Measurements from ENCODE around the gene NOL12.
"Not testable (repeated sequence)": the region's sequence is repeated elsewhere in the genome, so short reads cannot be mapped to it uniquely, and the experiment has no call there.

Gene NOL12

DNA sequence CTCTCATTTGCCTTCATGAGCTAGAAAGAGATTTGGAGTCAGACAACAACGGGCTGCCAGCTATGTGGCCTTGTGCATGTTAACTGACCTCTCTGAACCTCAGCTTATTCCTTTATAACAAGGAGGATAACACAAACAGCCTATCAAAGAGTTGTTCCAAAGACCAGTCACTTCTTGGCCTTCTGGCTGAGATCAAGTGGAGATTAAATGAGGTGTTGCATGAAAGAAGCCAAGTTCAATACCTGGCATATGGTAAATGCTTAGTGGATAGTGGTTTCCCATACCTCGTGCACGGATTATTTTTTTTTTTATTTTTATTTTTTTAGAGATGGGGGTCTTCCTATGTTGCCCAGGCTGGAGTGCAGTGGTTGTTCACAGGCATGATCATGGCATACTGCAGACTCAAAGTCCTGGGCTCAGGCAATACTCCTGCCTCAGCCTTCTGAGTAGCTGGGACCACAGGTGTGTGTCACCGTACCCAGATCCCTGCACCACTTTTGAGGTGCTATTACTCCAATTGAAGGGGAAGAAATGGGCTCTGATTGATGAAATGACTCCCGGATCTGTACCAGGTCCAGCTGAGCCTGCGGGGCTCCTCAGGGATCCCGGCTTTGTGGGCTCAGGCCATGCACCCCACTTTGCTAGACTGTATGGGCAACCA lies 5.8 kb upstream of the NOL12 start:
- Mint-ChIP-seq H3K36me3 (peaks cover 6 to 10% of the 10 kb centered on the region in 2 donors), H3K27ac (no peak overlapping the region), H3K27me3 (no peaks in the 10 kb centered on the region), H3K4me3 (no peak overlapping the region), H3K9me3 (no peaks in the 10 kb centered on the region), H3K4me1 (peaks cover 28 to 49% of the 10 kb centered on the region in 2 donors)
- no peak for DNase-seq
- no peak for ATAC-seq (replicated peaks)

DNA sequence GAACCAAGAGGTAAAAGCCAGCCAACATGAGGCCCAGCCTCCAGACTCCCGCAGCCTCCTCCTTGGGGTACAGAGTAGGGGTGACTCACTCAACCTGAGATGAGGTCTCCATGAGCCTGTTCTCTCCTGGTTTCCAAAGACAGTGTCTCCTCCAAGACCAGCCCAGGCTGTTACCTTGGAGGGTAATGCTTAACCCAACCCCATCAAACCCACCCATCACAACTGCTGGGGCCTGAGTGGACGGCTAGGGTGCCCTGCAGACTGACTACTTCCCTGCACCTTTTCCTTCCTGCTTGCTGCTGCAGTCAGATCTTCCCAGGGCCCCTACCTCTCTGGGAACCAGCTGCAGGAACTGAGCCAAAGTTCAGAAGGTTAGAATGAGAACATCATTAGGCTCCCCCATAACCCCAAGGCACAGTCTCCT lies 5.1 kb upstream of the NOL12 start:
- H3K4me1 Mint-ChIP-seq = peaks cover 22 to 42% of the 10 kb centered on the region in 2 donors
- no peak overlapping the region for H3K4me3 Mint-ChIP-seq
- ATAC-seq (replicated peaks) (no peak), DNase-seq (no peak)
- no peaks in the 10 kb centered on the region for H3K9me3 Mint-ChIP-seq
- peaks cover 6 to 10% of the 10 kb centered on the region in 2 donors for H3K36me3 Mint-ChIP-seq
- H3K27ac Mint-ChIP-seq = peak overlapping the region; percentile 32
- H3K27me3 Mint-ChIP-seq = no peaks in the 10 kb centered on the region

DNA sequence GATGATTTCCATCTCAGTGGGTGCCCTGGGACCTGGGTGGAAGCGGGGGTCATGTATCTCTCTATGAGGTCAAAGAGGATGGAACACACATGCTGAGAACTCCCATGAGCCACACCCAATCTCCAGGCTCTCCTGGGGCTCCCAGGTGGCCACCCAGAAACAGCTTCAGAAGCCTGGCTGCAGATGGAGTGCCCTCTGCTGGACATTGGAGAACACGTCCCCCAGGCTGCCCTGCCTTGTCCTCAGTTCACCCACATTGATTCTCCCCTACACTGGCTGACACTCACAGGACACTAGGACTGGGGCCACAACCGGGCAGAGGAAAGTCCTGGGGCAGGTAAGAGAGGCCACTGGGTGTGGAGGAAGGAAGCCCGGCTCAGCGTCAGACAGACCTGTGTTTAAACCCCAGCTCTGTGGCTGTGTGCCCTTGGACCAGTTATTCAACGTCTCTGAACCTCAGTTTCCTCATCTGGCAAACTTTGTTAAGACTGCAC lies 4.5 kb upstream of the NOL12 start:
- peak; percentile 37 to 41 for ATAC-seq (replicated peaks)
- Mint-ChIP-seq H3K27me3 (no peaks in the 10 kb centered on the region), H3K27ac (peak overlapping the region; percentile 32), H3K4me3 (no peak overlapping the region), H3K36me3 (peaks cover 6 to 11% of the 10 kb centered on the region in 2 donors), H3K4me1 (peaks cover 21 to 37% of the 10 kb centered on the region in 2 donors), H3K9me3 (no peaks in the 10 kb centered on the region)
- peak; percentile 64 for DNase-seq

DNA sequence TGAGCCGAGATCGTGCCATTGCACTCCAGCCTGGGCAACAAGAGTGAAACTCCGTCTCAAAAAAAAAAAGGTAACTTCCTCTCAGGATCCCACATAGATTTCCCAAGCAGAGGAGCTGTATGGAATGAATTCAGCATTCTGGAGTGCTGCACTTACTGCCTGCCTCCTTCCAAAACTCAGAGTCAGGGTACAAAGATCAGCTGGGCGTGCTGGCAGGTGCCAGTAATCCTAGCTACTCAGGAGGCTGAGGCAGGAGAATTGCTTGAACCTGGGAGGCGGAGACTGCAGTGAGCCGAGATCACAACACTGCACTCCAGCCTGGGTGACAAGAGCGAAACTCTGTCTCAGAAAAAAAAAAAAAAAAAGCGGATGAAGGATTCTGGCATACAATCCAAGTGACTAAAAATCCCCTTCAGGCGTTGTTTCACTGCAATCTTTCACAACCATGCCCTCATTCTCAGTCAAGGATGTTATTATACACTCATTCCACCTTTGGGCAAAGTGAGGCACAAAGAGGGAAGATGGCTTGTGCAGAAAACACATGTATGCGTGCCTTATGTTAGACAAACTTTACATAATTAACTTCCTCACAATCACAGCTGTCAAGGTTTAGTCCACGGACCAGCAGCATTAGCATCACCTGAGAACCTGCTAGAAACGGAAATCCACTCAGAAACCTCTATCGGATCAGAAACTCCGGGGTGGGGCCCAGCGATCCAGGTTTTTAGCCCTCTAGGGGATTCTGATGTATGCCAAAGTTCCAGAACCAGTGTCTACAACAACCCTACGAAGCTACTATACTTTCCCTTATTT lies 1.1 kb upstream of the NOL12 start:
- no peaks in the 10 kb centered on the region for H3K27me3 Mint-ChIP-seq
- H3K36me3 Mint-ChIP-seq = peaks cover 10 to 18% of the 10 kb centered on the region in 2 donors
- H3K4me1 Mint-ChIP-seq = peaks cover 20 to 27% of the 10 kb centered on the region in 2 donors
- no peak for DNase-seq
- no peak for ATAC-seq (replicated peaks)
- no peaks in the 10 kb centered on the region for H3K9me3 Mint-ChIP-seq
- no peak overlapping the region for H3K4me3 Mint-ChIP-seq
- peak overlapping the region; percentile 99 for H3K27ac Mint-ChIP-seq

DNA sequence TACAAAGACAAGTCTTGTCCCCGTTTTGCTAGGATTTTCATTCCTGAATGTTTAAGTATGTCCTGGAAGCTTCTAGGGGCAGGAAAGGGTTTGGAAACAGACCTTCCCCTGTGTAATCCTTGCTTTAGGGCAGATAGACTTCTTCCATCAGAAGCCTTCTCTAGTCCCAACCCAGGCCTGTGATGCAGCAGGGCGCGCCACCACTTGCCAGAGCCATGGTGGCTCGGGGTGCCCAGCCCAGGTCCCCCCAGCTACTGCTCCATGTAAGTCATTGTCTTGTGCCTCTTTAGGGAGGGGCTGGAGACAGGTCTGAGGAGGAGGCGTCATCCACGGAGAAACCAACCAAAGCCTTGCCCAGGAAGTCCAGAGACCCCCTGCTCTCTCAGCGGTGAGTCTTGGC lies 4.3 kb downstream of the NOL12 start:
- Mint-ChIP-seq H3K27me3 (no peaks in the 10 kb centered on the region), H3K27ac (no peak overlapping the region)

DNA sequence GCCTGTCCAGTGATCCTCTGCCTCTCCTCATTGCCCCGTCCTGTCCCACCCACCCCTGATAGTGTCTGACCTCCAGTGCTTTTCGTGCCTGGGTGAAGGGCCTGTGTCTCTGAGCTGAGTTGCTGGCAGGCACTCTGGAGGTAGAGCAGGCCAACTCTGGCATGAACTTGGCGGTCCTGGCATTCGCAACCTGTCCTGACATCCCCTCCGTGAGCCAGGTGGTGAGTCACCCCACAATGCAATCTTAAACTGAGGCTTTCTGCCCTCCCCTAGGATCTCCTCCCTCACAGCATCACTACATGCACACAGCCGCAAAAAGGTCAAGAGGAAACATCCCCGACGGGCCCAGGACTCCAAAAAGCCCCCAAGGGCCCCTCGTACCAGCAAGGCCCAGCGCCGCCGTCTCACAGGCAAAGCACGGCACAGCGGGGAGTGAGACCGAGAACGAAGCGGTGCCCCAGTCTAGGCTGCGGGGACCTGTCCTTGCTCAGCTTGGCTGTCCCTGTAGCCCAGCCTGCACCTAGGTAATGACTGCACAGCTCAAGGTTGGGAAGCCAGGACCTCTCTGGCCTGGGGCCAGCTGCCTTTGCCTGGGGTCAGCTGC lies 4.9 kb downstream of the NOL12 start:
- DNase-seq = no peak
- H3K9me3 Mint-ChIP-seq = no peaks in the 10 kb centered on the region
- no peak overlapping the region for H3K4me3 Mint-ChIP-seq
- no peaks in the 10 kb centered on the region for H3K27me3 Mint-ChIP-seq
- peaks cover 38 to 62% of the 10 kb centered on the region in 2 donors for H3K36me3 Mint-ChIP-seq
- H3K4me1 Mint-ChIP-seq = peaks cover 15 to 21% of the 10 kb centered on the region in 2 donors
- no peak for ATAC-seq (replicated peaks)
- H3K27ac Mint-ChIP-seq = no peak overlapping the region

More for the DNA sequence above, 4.3 kb downstream of the NOL12 start:
- DNase-seq (no peak), ATAC-seq (replicated peaks) (no peak)
- Mint-ChIP-seq H3K36me3 (peaks cover 35 to 56% of the 10 kb centered on the region in 2 donors), H3K4me1 (peaks cover 13 to 15% of the 10 kb centered on the region in 2 donors), H3K4me3 (no peak overlapping the region), H3K9me3 (no peaks in the 10 kb centered on the region)

DNA sequence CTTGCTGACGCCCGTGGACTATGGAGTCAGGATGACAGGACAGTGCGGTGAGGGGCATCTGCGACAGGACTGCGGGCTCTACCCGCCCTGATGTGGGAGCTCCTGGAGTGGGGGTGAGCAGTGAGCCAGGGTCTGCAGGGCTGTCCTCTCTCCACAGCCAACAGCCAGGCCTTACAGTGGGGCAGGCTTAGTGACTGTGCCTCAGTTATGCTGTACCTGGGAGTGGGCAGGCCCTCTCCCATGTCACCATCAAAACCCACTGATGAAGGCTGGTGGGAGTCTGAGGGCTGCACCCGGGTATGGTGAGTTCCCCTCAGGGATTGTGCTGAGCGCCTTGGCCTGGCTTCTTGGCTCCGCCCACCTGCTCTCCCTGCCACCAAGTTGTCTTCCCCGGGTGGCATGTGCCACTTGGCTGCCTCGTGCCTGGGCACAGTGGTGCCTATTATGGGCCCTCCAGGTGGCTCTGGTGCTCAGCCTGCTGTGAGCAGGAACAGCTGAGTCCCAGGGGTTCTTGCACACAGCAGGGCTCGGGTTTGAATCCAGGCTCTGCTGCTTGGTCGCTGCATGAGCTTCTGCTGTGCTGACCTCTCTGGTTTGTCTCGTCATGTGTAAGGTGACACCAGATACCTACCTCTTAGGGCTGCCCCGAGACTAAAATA lies 6.6 kb downstream of the NOL12 start:
- Mint-ChIP-seq H3K9me3 (no peaks in the 10 kb centered on the region), H3K27me3 (no peaks in the 10 kb centered on the region), H3K36me3 (peaks cover 44 to 62% of the 10 kb centered on the region in 2 donors), H3K4me1 (peaks cover 18 to 29% of the 10 kb centered on the region in 2 donors), H3K27ac (peak overlapping the region; percentile 42), H3K4me3 (no peak overlapping the region)
- ATAC-seq (replicated peaks) (no peak), DNase-seq (no peak)

DNA sequence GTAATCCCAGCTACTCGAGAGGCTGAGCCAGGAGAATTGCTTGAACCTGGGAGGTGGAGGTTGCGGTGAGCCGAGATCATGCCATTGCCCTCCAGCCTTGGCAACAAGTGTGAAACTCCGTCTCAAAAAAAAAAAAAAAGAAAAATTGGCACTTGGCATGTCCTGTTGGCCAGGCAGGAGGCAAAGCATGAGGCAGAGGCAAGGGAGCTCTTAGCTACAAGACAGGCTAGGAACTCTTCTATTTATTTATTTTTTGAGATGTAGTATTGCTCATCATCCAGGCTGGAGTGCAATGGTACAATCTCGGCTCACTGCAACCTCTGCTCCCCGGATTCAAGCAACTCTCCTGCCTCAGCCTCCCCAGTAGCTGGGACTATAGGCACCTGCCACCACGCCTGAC lies 8.0 kb downstream of the NOL12 start:
- H3K27me3 Mint-ChIP-seq; H3K4me3 Mint-ChIP-seq; DNase-seq; ATAC-seq (replicated peaks); H3K27ac Mint-ChIP-seq; H3K9me3 Mint-ChIP-seq: not testable (repeated sequence)
- peaks cover 35 to 53% of the 10 kb centered on the region in 2 donors for H3K36me3 Mint-ChIP-seq
- peaks cover 12 to 20% of the 10 kb centered on the region in 2 donors for H3K4me1 Mint-ChIP-seq

DNA sequence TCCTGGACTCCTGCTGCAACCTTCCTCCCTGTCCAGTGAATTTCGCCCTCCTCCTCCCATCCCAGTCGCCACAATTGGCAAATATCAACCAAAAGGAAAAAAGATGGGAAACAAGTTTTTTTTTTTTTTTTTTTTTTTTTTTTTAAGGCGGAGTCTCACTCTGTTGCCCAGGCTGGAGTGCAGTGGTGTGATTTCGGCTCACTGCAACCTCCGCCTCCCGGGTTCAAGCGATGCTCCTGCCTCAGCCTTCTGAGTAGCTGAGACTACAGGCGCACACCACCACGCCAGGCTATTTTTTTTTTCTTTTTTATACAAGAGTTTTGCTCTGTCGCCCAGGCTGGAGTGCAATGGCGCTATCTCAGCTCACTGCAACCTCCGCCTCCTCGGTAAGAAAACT lies 10.1 kb downstream of the NOL12 start:
- not testable (repeated sequence) for H3K27me3 Mint-ChIP-seq, H3K27ac Mint-ChIP-seq, DNase-seq, H3K9me3 Mint-ChIP-seq
- peaks cover 12 to 20% of the 10 kb centered on the region in 2 donors for H3K4me1 Mint-ChIP-seq
- peak overlapping the region; percentile 31 to 46 for H3K4me3 Mint-ChIP-seq
- peak in 1 of 2 donors; percentile 47 for ATAC-seq (replicated peaks)
- peaks cover 28 to 39% of the 10 kb centered on the region in 2 donors for H3K36me3 Mint-ChIP-seq

DNA sequence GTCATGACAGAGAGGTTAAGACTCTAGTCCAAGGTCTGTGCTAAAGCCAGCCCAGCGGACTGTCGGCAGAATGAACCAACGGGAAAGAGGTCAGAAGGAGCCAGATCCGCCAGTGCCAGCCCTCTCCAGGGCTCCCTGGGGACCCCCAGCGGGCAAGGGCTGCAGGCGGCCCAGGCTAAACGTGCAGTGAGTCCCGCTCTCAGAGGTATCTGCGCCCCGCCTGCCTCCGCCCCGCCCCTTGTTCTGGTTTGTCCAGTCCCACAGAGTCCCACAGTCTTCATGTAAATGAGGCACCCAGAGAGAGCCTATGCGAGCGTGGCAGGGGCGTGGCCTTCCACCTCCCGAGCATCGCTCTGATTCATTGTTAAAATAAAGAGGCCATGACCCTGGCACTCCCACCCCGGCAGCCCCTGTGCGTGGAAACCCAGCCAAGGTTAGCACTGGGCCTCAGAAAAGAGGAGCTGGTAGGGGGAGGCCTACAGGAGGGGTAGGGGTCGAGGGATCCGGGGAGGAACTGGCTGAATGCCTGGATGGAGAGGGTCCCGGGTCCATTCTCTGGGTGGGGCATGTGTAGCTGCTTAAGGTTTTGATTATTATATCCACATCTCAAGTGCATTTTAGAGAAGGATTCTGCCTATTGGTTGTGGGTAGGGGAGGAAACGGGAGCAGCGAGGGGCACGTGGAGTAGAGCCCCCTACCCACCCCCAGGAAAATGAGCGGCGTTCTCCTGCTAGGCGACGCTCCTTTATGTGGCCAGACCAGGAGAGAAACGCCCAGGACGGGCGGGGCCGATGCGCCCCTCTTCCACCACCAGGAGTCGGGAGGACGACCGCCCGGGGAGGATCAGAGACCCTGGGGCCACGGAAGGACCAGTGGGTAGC lies 10.8 kb downstream of the NOL12 start, which contains the start of gene TRIOBP:
Gene TRIOBP (plus strand): TSS at position 392 of the 881 bp plus-strand sequence. CDS start 4,318 bp downstream, outside the sequence.
- peak within 1 kb of the TSS; percentile 31 to 46 for H3K4me3 Mint-ChIP-seq
- H3K27ac Mint-ChIP-seq = no peak within 1 kb of the TSS
- H3K4me1 Mint-ChIP-seq = peaks cover 12 to 20% of the 10 kb centered on the region in 2 donors
- peak; percentile 76 for DNase-seq
- H3K27me3 Mint-ChIP-seq = no peaks in the 10 kb centered on the region
- no peaks in the 10 kb centered on the region for H3K9me3 Mint-ChIP-seq
- ATAC-seq (replicated peaks) = peak; percentile 99
- H3K36me3 Mint-ChIP-seq = peaks cover 25 to 33% of the 10 kb centered on the region in 2 donors

DNA sequence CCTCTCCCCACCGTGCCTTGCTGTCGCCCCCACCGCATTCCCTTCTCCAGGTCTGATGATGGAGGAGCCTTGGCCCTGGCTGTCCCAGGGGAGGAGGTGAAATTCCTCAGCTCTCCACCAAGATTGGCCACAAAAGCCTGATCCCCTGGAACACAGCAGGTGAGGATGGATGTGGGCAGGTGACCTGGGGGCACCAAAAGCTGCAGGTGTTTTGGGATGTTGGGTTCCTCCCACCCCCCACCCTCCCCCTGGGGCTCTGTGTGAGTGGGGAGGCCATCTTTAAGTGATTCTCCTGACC lies 11.3 kb downstream of the NOL12 start:
- Mint-ChIP-seq H3K4me3 (no peak overlapping the region), H3K27ac (no peak overlapping the region), H3K27me3 (no peaks in the 10 kb centered on the region), H3K36me3 (peaks cover 21 to 28% of the 10 kb centered on the region in 2 donors), H3K9me3 (no peaks in the 10 kb centered on the region), H3K4me1 (peaks cover 12 to 20% of the 10 kb centered on the region in 2 donors)
- no peak for DNase-seq
- no peak for ATAC-seq (replicated peaks)

DNA sequence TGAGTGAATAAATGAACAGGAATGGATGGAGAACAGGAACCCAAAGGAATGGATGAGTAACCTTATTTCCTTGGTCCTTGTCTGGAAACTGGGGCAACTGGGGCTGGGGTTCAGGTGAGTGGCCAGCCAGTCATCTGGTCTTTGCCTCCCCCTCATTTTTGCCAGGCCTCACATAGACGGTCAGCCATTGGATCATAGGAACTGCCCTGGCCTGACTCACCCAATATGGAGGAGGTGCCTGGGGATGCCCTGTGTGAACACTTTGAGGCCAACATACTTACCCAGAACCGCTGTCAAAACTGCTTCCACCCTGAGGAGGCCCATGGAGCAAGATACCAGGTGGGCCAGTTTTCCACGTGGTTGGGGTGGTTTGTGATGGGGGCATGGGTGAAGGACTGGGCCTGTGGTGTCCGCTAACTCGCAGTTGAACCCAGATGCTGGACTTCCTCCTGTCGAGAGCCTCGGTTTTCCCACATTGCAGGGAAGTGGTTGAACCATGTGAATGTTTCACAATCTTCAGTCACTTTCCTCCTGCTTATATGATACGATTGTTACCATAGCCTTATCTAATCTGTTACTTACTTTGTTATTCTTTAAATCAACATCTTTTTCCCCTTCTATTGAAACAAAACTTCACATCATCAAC lies 15.1 kb downstream of the NOL12 start:
- DNase-seq = no peak
- no peaks in the 10 kb centered on the region for H3K9me3 Mint-ChIP-seq
- no peak for ATAC-seq (replicated peaks)
- no peak overlapping the region for H3K27ac Mint-ChIP-seq
- H3K27me3 Mint-ChIP-seq = no peaks in the 10 kb centered on the region
- peaks cover 14 to 22% of the 10 kb centered on the region in 2 donors for H3K36me3 Mint-ChIP-seq
- H3K4me1 Mint-ChIP-seq = peaks cover 9 to 11% of the 10 kb centered on the region in 2 donors
- H3K4me3 Mint-ChIP-seq = no peak overlapping the region

DNA sequence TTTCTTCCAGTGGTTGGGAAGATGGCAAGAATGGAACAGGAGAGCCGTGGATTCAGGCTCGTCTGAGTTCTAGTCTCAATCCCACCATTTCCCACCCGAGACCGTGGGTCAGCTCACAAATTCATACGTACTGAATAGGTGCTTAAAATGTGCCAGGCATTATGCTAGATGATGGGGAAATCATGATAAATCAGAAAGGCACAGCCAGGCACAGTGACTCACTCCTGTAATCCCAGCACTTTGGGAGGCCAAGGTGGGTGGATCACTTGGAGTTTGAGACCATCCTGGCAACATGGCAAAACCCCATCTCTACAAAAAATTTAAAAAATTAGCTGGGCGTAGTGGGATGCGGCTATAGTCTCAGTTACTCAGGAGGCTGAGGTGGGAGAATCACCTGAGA lies 17.8 kb downstream of the NOL12 start:
- H3K36me3 Mint-ChIP-seq = peaks cover 11 to 17% of the 10 kb centered on the region in 2 donors
- no peak overlapping the region for H3K27ac Mint-ChIP-seq
- H3K4me1 Mint-ChIP-seq = peaks cover 0 to 2% of the 10 kb centered on the region in 2 donors
- no peak overlapping the region for H3K4me3 Mint-ChIP-seq
- ATAC-seq (replicated peaks) (no peak), DNase-seq (no peak)
- H3K9me3 Mint-ChIP-seq = no peaks in the 10 kb centered on the region
- no peaks in the 10 kb centered on the region for H3K27me3 Mint-ChIP-seq

Measured in stimulated activated naive B cell treated with anti-CD40 and anti-IgM and Interleukin-4, amounts not matched to agents 10 μg/mL and 1 μg/mL and 100 μg/mL, for 72 hours (primary cell).